ENCODE data around the gene DYNC1H1.

Gene DYNC1H1

DNA sequence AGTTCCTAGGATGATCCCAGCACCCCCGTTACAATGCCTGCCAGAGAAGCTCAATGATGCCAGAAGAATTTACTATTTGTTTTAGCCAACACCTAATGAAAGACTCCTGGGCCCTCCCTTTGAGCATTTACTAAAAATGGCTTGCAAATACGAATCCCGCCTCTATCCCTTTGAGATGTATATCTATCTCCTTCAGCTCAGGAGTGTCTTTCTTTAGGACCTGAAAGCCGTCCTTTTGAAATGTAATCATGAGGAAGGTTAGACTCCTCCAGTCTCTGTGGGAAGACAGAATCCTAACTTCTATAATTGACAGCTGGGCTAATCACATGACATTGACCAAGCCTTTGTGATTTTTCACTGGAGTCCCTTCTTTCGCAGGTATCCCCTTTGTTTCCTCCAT lies 19.2 kb upstream of the DYNC1H1 start:
- TF ChIP-seq CTCF (IDR thresholded peaks at IDR 0.05; ENCODE audit: extremely low read depth, missing control alignments), result no peak
- DNase-seq (ENCODE audit: low spot score), result no peak

- no peak for DNase-seq (ENCODE audit: low spot score)
- no peak for TF ChIP-seq CTCF (IDR thresholded peaks at IDR 0.05; ENCODE audit: extremely low read depth, missing control alignments)
Observed at GRCh38 chr14:101947577-101947903, 16.8 kb upstream of the DYNC1H1 start.

DNA sequence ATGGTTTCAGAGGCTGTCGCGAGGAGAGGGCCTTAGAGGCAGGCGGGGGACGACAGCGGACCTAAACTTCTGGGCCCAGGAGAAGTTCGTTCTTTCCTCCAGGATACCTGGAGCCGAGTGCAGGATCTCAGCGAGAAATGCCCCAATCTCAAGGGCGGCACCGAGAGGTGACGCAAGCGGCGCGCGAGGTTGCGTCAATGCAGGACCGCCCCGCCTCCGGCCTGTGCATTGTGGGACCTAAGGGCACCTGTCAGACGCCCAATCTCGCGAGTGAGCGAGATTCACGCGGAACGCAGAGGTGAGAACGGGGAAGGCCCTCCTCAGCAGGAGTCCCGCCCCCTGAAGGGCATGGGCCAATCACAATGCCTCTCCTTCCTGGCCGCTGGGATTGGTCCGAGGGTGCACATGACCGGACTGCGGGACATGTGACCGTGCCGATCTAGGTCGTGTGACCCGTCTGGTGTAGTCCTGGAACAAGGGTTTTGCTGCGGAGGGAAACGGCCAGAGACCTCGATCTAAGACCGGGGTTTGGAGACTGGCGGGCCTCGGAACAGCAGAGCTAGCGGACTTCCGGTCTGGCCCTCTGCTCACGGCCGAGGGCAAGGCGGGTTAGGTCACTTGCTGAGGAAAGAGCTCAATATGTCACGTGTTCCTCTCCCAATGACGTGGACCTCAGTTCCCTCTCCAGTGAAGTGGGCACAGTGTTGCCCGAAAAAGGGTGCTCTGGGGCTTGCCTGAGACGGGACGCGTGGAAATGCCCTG lies 16.3 kb upstream of the DYNC1H1 start:
- peak; percentile 98 for DNase-seq (ENCODE audit: low spot score)
- no peak for TF ChIP-seq CTCF (IDR thresholded peaks at IDR 0.05; ENCODE audit: extremely low read depth, missing control alignments)

DNA sequence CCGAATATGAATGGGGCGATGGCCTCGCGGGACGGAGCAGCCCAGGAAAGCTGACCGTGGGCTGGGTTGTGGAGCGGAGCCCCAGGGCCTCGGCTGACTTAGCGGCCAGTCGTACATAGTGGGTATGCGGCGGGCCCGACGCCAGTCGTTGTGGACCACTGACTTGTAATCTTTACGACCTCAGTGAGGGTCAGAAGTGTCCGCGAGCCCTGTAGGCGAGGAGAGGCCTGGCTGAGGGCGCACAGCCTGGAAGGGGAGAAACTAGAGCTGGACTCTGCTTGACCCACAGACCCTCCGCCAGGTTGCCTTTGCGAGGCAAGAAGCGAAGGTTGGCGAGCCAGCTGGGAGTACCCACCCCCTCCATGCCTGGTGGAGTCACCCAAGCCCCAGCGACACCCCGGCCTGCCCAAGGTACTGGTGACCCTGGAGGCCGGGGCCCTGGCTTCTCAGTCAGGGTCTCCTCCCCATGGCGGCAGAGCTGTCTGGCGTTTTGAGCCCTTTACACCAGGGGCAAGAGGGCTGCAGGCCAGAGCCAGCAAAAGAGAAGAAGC lies 15.6 kb upstream of the DYNC1H1 start:
- DNase-seq (ENCODE audit: low spot score), result no peak
- TF ChIP-seq CTCF (IDR thresholded peaks at IDR 0.05; ENCODE audit: extremely low read depth, missing control alignments), result no peak

DNA sequence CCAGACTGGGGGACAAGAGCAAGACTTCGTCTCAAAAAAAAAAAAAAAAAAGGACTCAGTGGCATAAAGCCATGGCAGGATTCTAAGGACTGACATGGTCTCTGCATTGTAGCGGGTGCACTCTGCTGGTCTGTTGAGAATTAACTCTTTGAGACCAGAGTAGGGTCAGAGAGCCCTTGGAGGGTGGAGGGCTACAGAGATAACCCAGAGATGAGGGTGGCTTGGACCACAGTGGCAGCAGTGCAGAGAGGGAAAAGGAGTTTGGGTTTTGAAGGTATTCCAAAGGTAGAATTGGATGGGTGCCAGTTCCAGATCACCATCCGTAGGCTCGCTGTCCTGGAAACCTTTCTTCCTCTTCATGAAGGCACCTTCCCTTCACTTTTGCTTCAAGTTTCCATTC lies 14.3 kb upstream of the DYNC1H1 start:
- no peak for DNase-seq (ENCODE audit: low spot score)
- no peak for TF ChIP-seq CTCF (IDR thresholded peaks at IDR 0.05; ENCODE audit: extremely low read depth, missing control alignments)

DNA sequence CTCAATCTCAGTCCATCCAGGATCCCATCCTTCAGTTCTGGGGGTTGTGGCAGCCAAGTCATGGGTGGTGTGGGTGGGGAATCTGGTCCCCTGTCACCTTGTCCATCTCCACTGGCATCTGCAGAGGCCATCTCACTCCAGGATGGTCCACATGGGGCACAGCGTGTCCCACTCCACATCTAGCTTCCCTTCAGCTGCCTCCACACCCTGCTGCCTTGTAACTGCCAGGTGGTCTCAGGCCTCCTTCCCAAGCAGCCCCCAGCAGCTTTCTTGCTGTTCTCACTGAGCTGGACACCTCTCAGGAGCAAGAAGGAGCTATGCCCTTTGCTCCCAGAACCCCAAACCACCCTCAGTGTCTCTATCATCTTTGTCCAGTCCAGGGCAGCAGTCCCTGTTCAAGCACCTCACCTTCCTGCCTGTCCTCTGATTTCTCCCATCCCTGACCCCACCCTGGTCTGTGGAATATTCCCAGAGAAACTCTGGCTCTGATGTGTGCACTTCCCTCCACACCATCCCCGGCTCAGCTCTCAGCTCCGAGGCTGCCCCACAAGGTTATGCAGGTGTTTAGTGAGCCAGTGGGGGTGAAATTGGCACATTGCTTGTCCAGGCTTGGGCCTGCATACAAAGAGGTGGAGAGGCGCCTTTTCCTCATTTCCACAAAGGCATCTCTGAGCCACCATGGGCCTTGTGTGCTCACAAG lies 13.7 kb upstream of the DYNC1H1 start:
- DNase-seq (ENCODE audit: low spot score), result no peak
- no peak for TF ChIP-seq CTCF (IDR thresholded peaks at IDR 0.05; ENCODE audit: extremely low read depth, missing control alignments)

DNA sequence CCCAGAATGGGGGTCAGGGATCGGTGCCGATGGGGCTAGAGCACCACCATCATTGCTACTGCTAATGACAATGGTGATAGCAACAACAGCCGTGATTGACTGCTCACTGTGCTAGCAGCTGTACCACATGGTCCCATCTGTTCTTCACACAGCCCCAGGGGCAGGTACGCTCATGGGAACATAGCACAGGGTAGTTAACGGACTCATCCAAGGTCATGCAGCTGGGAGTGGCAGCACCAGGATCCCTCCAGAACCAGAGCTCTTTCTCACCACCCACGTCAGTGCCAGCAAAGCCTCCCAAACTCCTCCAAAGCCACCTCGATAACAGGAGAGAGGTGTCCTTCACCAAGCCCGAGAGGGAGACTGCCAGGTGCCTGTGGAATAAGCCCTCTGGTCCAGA lies 11.2 kb upstream of the DYNC1H1 start:
- no peak for DNase-seq (ENCODE audit: low spot score)
- TF ChIP-seq CTCF (IDR thresholded peaks at IDR 0.05; ENCODE audit: extremely low read depth, missing control alignments), result no peak

Data from GM20000 (cell line).